GM23248 (cell line): ENCODE data around the gene SMAD5. TPM values are rescaled to one million over a fixed set of nuclear protein-coding genes. Genes with fewer than 3 reads are reported as not detected.
A peak's percentile ranks its signal among the peaks of the same experiment; 100 is the strongest.

Experiments
- DNase-seq: peaks from one replicate; pipeline ENCODE4 v3.0.0-alpha.2; 2015
- H2AFZ ChIP-seq: fragments of 200-600 bp; sonication (generic); 2 replicates; pipeline ENCODE4 v1.6.1; 2016; ENCODE audit warnings: antibody characterized with exemption
- H3F3A ChIP-seq: fragments of 200-600 bp; sonication (generic); 2 replicates; pipeline ENCODE4 v1.6.1; 2016; ENCODE audit warnings: mild to moderate bottlenecking, antibody characterized with exemption, mixed run types; ENCODE audit not compliant: insufficient read depth
- H3K27ac ChIP-seq: fragments of 200-600 bp; sonication (generic); 2 replicates; pipeline ENCODE4 v1.5.1; 2016; ENCODE audit warnings: mild to moderate bottlenecking
- H3K27me3 ChIP-seq: fragments of 200-600 bp; sonication (generic); replicated peaks from 2 replicates; pipeline ENCODE4 v1.6.1; 2016; ENCODE audit warnings: mild to moderate bottlenecking; ENCODE audit not compliant: insufficient read depth
- H3K36me3 ChIP-seq: fragments of 200-600 bp; sonication (generic); 2 replicates; pipeline ENCODE4 v1.6.1; 2016; ENCODE audit warnings: low read depth, mild to moderate bottlenecking
- H3K4me1 ChIP-seq: fragments of 200-600 bp; sonication (generic); 2 replicates; pipeline ENCODE4 v1.6.1; 2016; ENCODE audit warnings: mild to moderate bottlenecking; ENCODE audit not compliant: insufficient read depth
- H3K4me2 ChIP-seq: fragments of 200-600 bp; sonication (generic); one replicate; pipeline ENCODE4 v1.6.1; 2016; ENCODE audit warnings: mild to moderate bottlenecking; ENCODE audit not compliant: unreplicated experiment
- H3K4me3 ChIP-seq: fragments of 200-600 bp; sonication (generic); 2 replicates; pipeline ENCODE4 v1.5.1; 2016; ENCODE audit warnings: mild to moderate bottlenecking
- H3K79me2 ChIP-seq: fragments of 200-600 bp; sonication (generic); 2 replicates; pipeline ENCODE4 v1.6.1; 2016; ENCODE audit warnings: mild to moderate bottlenecking; ENCODE audit not compliant: insufficient read depth
- H3K9ac ChIP-seq: fragments of 200-600 bp; sonication (generic); 2 replicates; pipeline ENCODE4 v1.6.1; 2016; ENCODE audit warnings: mild to moderate bottlenecking
- H3K9me2 ChIP-seq: fragments of 200-600 bp; sonication (generic); 2 replicates; pipeline ENCODE4 v1.6.1; 2016; ENCODE audit warnings: mixed run types, mild to moderate bottlenecking, moderate library complexity; ENCODE audit not compliant: insufficient read depth
- H3K9me3 ChIP-seq: fragments of 200-600 bp; sonication (generic); one replicate; pipeline ENCODE4 v1.6.1; 2017; ENCODE audit warnings: low read depth
- H4K20me1 ChIP-seq: fragments of 200-600 bp; sonication (generic); 2 replicates; pipeline ENCODE4 v1.6.0; 2016; ENCODE audit not compliant: insufficient read depth
- EZH2 ChIP-seq: fragments of 200-600 bp; sonication (generic); IDR thresholded peaks from 2 replicates; pipeline ENCODE4 v1.6.1; 2018; ENCODE audit warnings: antibody characterized with exemption, mild to moderate bottlenecking; ENCODE audit not compliant: insufficient read depth, poor library complexity, severe bottlenecking
- EZH2phosphoT487 ChIP-seq: fragments of 200-600 bp; sonication (generic); IDR thresholded peaks from 2 replicates; pipeline ENCODE4 v1.6.1; 2018; ENCODE audit warnings: antibody characterized with exemption, moderate library complexity, mild to moderate bottlenecking, low read depth; ENCODE audit not compliant: insufficient read depth
- WGBS, 2 experiments: methylation state at CpG; one replicate each; pipeline ENCODE4 v1.1.6; 2015 to 2017; ENCODE audit warnings: low lambda C conversion rate in 2 of 2, low coverage in 1 of 2; ENCODE audit errors: missing lambda C conversion rate in 2 of 2; 5-methylcytosine and 5-hydroxymethylcytosine counted together
- in situ Hi-C: fragments of 300-500 bp; cut with MboI; formaldehyde crosslinking; loops from 2 replicates; pipeline ENCODE4 v1.15.0; 2020
- polyA plus RNA-seq: library from polyadenylated mRNA; unstranded; fragments of >200 nt; fragmentation: Nextera tagmentation; extraction: Ambion mirVana; gene quantifications from 2 replicates; pipeline ENCODE4 v1.2.1, GENCODE V29; 2016
- total RNA-seq: library from RNA; depleted of rRNA; stranded (reverse); fragments of >200 nt; shearing (Covaris generic); gene quantifications from 2 replicates; pipeline ENCODE4 v1.2.3, GENCODE V29; 2014

SMAD5 gene
- total and polyA plus RNA-seq, 2 experiments from 2014 or later: 50.0 to 53.1 TPM

- Histone ChIP-seq H4K20me1 (peaks cover 23% of the 10 kb centered on the region; the same call in 1 of the 2 replicates), H3F3A (peaks cover 15% of the 10 kb centered on the region; the same call in 1 of the 2 replicates), H3K36me3 (peaks cover 38% of the 10 kb centered on the region), H3K9ac (no peak overlapping the region), H3K79me2 (peaks cover 100% of the 10 kb centered on the region), H3K9me2 (no peaks in the 10 kb centered on the region), H3K9me3 (no peaks in the 10 kb centered on the region), H3K4me3 (no peak overlapping the region), H3K4me2 (no peak overlapping the region), H3K27me3 (no peaks in the 10 kb centered on the region), H2AFZ (no peak overlapping the region), H3K27ac (no peak overlapping the region), H3K4me1 (peaks cover 21% of the 10 kb centered on the region)
- in situ Hi-C loops: no loop called here
- WGBS, 2 experiments: 98 to 100% methylated on average over 2 of the region's 2 CpGs
- TF ChIP-seq EZH2phosphoT487: no peak
- TF ChIP-seq EZH2: no peak
- DNase-seq: no peak
Measured at GRCh38 chr5:136155078-136155477, 22.4 kb downstream of the SMAD5 start.

- no peak overlapping the region for H3K9ac ChIP-seq
- no peaks in the 10 kb centered on the region for H3K27me3 ChIP-seq
- H3K36me3 ChIP-seq: peaks cover 39% of the 10 kb centered on the region
- in situ Hi-C loops: no loop called here
- peaks cover 20% of the 10 kb centered on the region for H3K4me1 ChIP-seq
- peaks cover 17% of the 10 kb centered on the region; the same call in 1 of the 2 replicates for H3F3A ChIP-seq
- no peak overlapping the region for H2AFZ ChIP-seq
- H3K9me2 ChIP-seq: no peaks in the 10 kb centered on the region
- H3K4me3 ChIP-seq: no peak overlapping the region
- H3K27ac ChIP-seq: no peak overlapping the region
- H4K20me1 ChIP-seq: peaks cover 21% of the 10 kb centered on the region; the same call in 1 of the 2 replicates
- H3K79me2 ChIP-seq: peaks cover 100% of the 10 kb centered on the region
- H3K4me2 ChIP-seq: no peak overlapping the region
- peak; percentile 64 for DNase-seq
- H3K9me3 ChIP-seq: no peaks in the 10 kb centered on the region
- WGBS, 2 experiments: 97 to 100% methylated on average over 1 of the region's 1 CpG
- no peak for TF ChIP-seq EZH2
- no peak for TF ChIP-seq EZH2phosphoT487
Measured at GRCh38 chr5:136155761-136156160, 23.1 kb downstream of the SMAD5 start.

GRCh38 chr5:136157514-136157913, 24.9 kb downstream of the SMAD5 start:
- Histone ChIP-seq H3K79me2 (peaks cover 100% of the 10 kb centered on the region), H3K4me1 (peaks cover 20% of the 10 kb centered on the region), H2AFZ (no peak overlapping the region), H3K27me3 (no peaks in the 10 kb centered on the region), H3K27ac (no peak overlapping the region), H3K36me3 (peaks cover 51% of the 10 kb centered on the region), H4K20me1 (peaks cover 17% of the 10 kb centered on the region; the same call in 1 of the 2 replicates), H3K9me3 (no peaks in the 10 kb centered on the region), H3K9ac (no peak overlapping the region), H3F3A (peaks cover 21% of the 10 kb centered on the region; the same call in 1 of the 2 replicates), H3K4me2 (no peak overlapping the region), H3K9me2 (no peaks in the 10 kb centered on the region), H3K4me3 (no peak overlapping the region)
- TF ChIP-seq EZH2 (no peak), EZH2phosphoT487 (no peak)
- no peak for DNase-seq
- in situ Hi-C loops: no loop called here
- 96 to 98% methylated on average over 5 of the region's 5 CpGs for WGBS, 2 experiments

- no peak for TF ChIP-seq EZH2
- no peak for TF ChIP-seq EZH2phosphoT487
- in situ Hi-C loops: no loop called here
- H3K4me3 ChIP-seq: no peak overlapping the region
- peaks cover 52% of the 10 kb centered on the region for H3K36me3 ChIP-seq
- H4K20me1 ChIP-seq: peaks cover 17% of the 10 kb centered on the region; the same call in 1 of the 2 replicates
- no peaks in the 10 kb centered on the region for H3K27me3 ChIP-seq
- no peaks in the 10 kb centered on the region for H3K9me3 ChIP-seq
- H3K4me1 ChIP-seq: peaks cover 20% of the 10 kb centered on the region
- H3F3A ChIP-seq: peaks cover 21% of the 10 kb centered on the region; the same call in 1 of the 2 replicates
- H3K9ac ChIP-seq: 0 out of 2 replicates have a peak overlapping the region, but pooled peaks have one; percentile 16
- H3K9me2 ChIP-seq: no peaks in the 10 kb centered on the region
- 38 to 42% methylated on average over 3 of the region's 3 CpGs for WGBS, 2 experiments
- peaks cover 100% of the 10 kb centered on the region for H3K79me2 ChIP-seq
- no peak overlapping the region for H2AFZ ChIP-seq
- H3K27ac ChIP-seq: peak overlapping the region; percentile 6; the same call in 1 of the 2 replicates
- H3K4me2 ChIP-seq: peak overlapping the region; percentile 53
- DNase-seq: peak; percentile 58
Measured at GRCh38 chr5:136159457-136159856, 26.8 kb downstream of the SMAD5 start.

- Histone ChIP-seq H3K9me3 (no peaks in the 10 kb centered on the region), H3K4me2 (no peak overlapping the region), H3K36me3 (peaks cover 42% of the 10 kb centered on the region), H3K4me3 (no peak overlapping the region), H3K27me3 (no peaks in the 10 kb centered on the region), H3F3A (peaks cover 21% of the 10 kb centered on the region; the same call in 1 of the 2 replicates), H2AFZ (no peak overlapping the region), H3K9me2 (no peaks in the 10 kb centered on the region), H4K20me1 (peaks cover 5% of the 10 kb centered on the region; the same call in 1 of the 2 replicates), H3K27ac (no peak overlapping the region), H3K4me1 (peaks cover 14% of the 10 kb centered on the region), H3K79me2 (peaks cover 95% of the 10 kb centered on the region), H3K9ac (no peak overlapping the region)
- TF ChIP-seq EZH2 (no peak), EZH2phosphoT487 (no peak)
- DNase-seq: no peak
- 58 to 61% methylated on average over 4 of the region's 4 CpGs for WGBS, 2 experiments
- in situ Hi-C loops: no loop called here
Measured at GRCh38 chr5:136162008-136162407, 29.4 kb downstream of the SMAD5 start.
